K562 (cell line): ENCODE data around the gene ANKRD12. TPM values are rescaled to one million over a fixed set of nuclear protein-coding genes. Genes with fewer than 3 reads are reported as not detected.

Experiments used
- ARID1B ChIP-seq: fragments of 450-650 bp; IDR thresholded peaks from 2 replicates; pipeline ENCODE4 v1.6.1; 2016; ENCODE audit warnings: antibody characterized with exemption, mild to moderate bottlenecking, inconsistent platforms
- BRD4 ChIP-seq: fragments of 200-600 bp; sonication (generic); IDR thresholded peaks from 2 replicates; pipeline ENCODE4 v1.6.1; 2017; ENCODE audit warnings: inconsistent platforms
- CCNT2 ChIP-seq: IDR thresholded peaks from 2 replicates; pipeline ENCODE4 v1.6.1; 2011; ENCODE audit warnings: borderline replicate concordance, low read depth, mild to moderate bottlenecking, moderate library complexity, mixed read lengths, low read length; ENCODE audit not compliant: insufficient read length; ENCODE audit errors: extremely low read depth
- CEBPG ChIP-seq, 3 experiments: fragments of 200-800 bp in 1 of 3; sonication (Bioruptor generic) in 1 of 3; sonication (generic) in 1 of 3; formaldehyde crosslinking in 1 of 3; IDR thresholded peaks in 2 of 3; conservative IDR thresholded peaks in 1 of 3; 2 replicates each; pipeline versions ENCODE4 v1.6.1 to v1.8.0; 2016 to 2022; ENCODE audit warnings: missing compliant biosample characterization in 2 of 3, missing genetic modification characterization in 2 of 3, mild to moderate bottlenecking in 1 of 3, missing genetic modification reagents in 1 of 3
- GATAD2A ChIP-seq: fragments of 450-650 bp; IDR thresholded peaks from 2 replicates; pipeline ENCODE4 v1.6.1; 2017
- JUND ChIP-seq, 2 experiments: IDR thresholded peaks; 2 replicates in 1 of 2; 3 replicates in 1 of 2; pipeline ENCODE4 v1.6.1; 2011; ENCODE audit warnings: borderline replicate concordance in 2 of 2, low read depth in 2 of 2, low read length in 2 of 2, improper control_type of control experiment in 1 of 2, missing biosample characterization in 1 of 2, missing genetic modification characterization in 1 of 2, missing genetic modification reagents in 1 of 2
- MTA1 ChIP-seq: fragments of 450-650 bp; IDR thresholded peaks from 2 replicates; pipeline ENCODE4 v1.6.1; 2017; ENCODE audit warnings: borderline replicate concordance
- PHF8 ChIP-seq: fragments of 200-600 bp; sonication (generic); IDR thresholded peaks from 2 replicates; pipeline ENCODE4 v1.6.1; 2012; ENCODE audit warnings: mixed run types, mild to moderate bottlenecking, inconsistent platforms, low read length, moderate library complexity, borderline replicate concordance
- POLR2G ChIP-seq: fragments of 200-400 bp; formaldehyde crosslinking; IDR thresholded peaks from 2 replicates; pipeline ENCODE4 v1.6.1; 2017; ENCODE audit warnings: low read depth, mild to moderate bottlenecking, antibody characterized with exemption, low read length, moderate library complexity
- RB1 ChIP-seq: fragments of 450-650 bp; IDR thresholded peaks from 2 replicates; pipeline ENCODE4 v1.6.1; 2017; ENCODE audit warnings: low read depth, mild to moderate bottlenecking
- RBM14 ChIP-seq: fragments of 200-400 bp; formaldehyde crosslinking; IDR thresholded peaks from 2 replicates; pipeline ENCODE4 v1.6.1; 2018; ENCODE audit warnings: low read depth, mild to moderate bottlenecking, low read length, moderate library complexity, borderline replicate concordance; ENCODE audit not compliant: insufficient read depth
- STAT5B ChIP-seq: fragments of 250-450 bp; sonication (Bioruptor Pico); IDR thresholded peaks from 2 replicates; pipeline ENCODE4 v1.8.0; 2021; ENCODE audit warnings: mild to moderate bottlenecking, inconsistent platforms
- YBX1 ChIP-seq: fragments of 450-650 bp; IDR thresholded peaks from 2 replicates; pipeline ENCODE4 v1.7.1; 2016; ENCODE audit warnings: mild to moderate bottlenecking
- ZNF707 ChIP-seq: fragments of 250-450 bp; sonication (Bioruptor Pico); conservative IDR thresholded peaks from 2 replicates; pipeline ENCODE4 v1.8.0; 2022; ENCODE audit warnings: inconsistent platforms, mild to moderate bottlenecking, moderate library complexity
- polyA plus RNA-seq, 8 experiments: library from polyadenylated mRNA; depleted of rRNA in 4 of 8; stranded (reverse) in 5 of 8; unstranded in 3 of 8; fragments of >200 nt; fragmentation: Nextera tagmentation in 2 of 8; fragmentation: Illumina TruSeq in 1 of 8; extraction: Ambion mirVana in 2 of 8; extraction: Trizol in 1 of 8; gene quantifications; 2 replicates each; pipeline versions ENCODE4 v1.2.1 to v1.2.3, GENCODE V29; 2011 to 2014; ENCODE audit warnings: inconsistent platforms in 1 of 8, missing spikeins in 1 of 8
- total RNA-seq, 7 experiments: library from RNA; depleted of rRNA in 6 of 7; stranded (reverse); fragments of >200 nt in 6 of 7; fragmentation: Illumina TruSeq in 2 of 7; extraction: Trizol in 2 of 7; gene quantifications; 2 replicates each; pipeline versions ENCODE4 v1.2.1 to v1.2.3, GENCODE V29; 2011 to 2021; ENCODE audit warnings: low replicate concordance in 1 of 7
- TF ChIP-seq, protein P1 (sequence below): fragments of 250-450 bp; sonication (Bioruptor Pico); IDR thresholded peaks from 2 replicates; pipeline ENCODE4 v1.4.0; 2020
- TF ChIP-seq, protein P2 (sequence below): fragments of 150-350 bp; IDR thresholded peaks from 2 replicates; pipeline ENCODE4 v1.6.1; 2014; ENCODE audit warnings: low read depth, mild to moderate bottlenecking, low read length, borderline replicate concordance
- TF ChIP-seq, protein P3 (sequence below): fragments of 250-450 bp; sonication (Bioruptor Pico); IDR thresholded peaks from 2 replicates; pipeline ENCODE4 v1.5.0; 2020; ENCODE audit warnings: mild to moderate bottlenecking
- TF ChIP-seq, protein P4 (sequence below): fragments of 250-450 bp; sonication (Bioruptor Pico); IDR thresholded peaks from 2 replicates; pipeline ENCODE4 v1.5.0; 2021; ENCODE audit warnings: mild to moderate bottlenecking, moderate library complexity

The ANKRD12 gene
- total and polyA plus RNA-seq, 9 of the 15 experiments (the other 6 are each of a cell fraction or from before 2014, with no cell fraction given): 6.6 to 28.2 (median 16.0) TPM

DNA sequence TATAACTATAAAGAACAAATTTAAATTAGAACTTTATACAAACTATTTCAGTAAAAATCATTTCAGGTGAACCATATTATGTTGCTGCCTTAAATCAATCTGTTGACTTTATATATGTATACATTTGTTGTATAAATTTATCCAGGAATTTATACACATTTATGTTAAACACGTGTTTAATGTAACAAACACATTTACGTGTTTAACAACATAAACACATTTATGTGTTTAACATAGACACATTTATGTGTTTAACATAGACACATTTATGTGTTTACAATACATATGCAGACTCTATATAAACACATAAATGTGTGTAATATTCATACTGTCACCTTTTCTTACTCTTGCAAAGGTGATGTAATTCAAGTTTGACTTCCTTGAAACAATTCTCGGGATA is 122.6 kb downstream of the ANKRD12 start (continued):
- TF ChIP-seq ARID1B (no peak), BRD4 (no peak), PHF8 (no peak), ZNF707 (peak; percentile 91), STAT5B (CRISPR knock-in tag) (peak; percentile 53; the same call in 1 of the 2 replicates), POLR2G (no peak), MTA1 (no peak), CEBPG (CRISPR knock-in tag; IDR thresholded peaks at IDR 0.05) (no peak), CEBPG (tag; conservative IDR thresholded peaks at IDR 0.05 in 1 of 2, IDR thresholded peaks at IDR 0.05 in 1 of 2) (peak in 1 of 2 experiments; percentile 75; a peak in 2 of 4 replicates), JUND (IDR thresholded peaks at IDR 0.05; ENCODE audit: borderline replicate concordance, low read depth, low read length) (no peak), JUND (tag; IDR thresholded peaks at IDR 0.05; ENCODE audit: borderline replicate concordance, low read depth, low read length) (no peak), RB1 (no peak), YBX1 (no peak), GATAD2A (no peak), RBM14 (no peak), CCNT2 (no peak)
- TF ChIP-seq, protein P1, sequence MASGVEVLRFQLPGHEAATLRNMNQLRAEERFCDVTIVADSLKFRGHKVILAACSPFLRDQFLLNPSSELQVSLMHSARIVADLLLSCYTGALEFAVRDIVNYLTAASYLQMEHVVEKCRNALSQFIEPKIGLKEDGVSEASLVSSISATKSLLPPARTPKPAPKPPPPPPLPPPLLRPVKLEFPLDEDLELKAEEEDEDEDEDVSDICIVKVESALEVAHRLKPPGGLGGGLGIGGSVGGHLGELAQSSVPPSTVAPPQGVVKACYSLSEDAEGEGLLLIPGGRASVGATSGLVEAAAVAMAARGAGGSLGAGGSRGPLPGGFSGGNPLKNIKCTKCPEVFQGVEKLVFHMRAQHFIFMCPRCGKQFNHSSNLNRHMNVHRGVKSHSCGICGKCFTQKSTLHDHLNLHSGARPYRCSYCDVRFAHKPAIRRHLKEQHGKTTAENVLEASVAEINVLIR (CRISPR knock-in tag): no peak
- TF ChIP-seq, protein P2, sequence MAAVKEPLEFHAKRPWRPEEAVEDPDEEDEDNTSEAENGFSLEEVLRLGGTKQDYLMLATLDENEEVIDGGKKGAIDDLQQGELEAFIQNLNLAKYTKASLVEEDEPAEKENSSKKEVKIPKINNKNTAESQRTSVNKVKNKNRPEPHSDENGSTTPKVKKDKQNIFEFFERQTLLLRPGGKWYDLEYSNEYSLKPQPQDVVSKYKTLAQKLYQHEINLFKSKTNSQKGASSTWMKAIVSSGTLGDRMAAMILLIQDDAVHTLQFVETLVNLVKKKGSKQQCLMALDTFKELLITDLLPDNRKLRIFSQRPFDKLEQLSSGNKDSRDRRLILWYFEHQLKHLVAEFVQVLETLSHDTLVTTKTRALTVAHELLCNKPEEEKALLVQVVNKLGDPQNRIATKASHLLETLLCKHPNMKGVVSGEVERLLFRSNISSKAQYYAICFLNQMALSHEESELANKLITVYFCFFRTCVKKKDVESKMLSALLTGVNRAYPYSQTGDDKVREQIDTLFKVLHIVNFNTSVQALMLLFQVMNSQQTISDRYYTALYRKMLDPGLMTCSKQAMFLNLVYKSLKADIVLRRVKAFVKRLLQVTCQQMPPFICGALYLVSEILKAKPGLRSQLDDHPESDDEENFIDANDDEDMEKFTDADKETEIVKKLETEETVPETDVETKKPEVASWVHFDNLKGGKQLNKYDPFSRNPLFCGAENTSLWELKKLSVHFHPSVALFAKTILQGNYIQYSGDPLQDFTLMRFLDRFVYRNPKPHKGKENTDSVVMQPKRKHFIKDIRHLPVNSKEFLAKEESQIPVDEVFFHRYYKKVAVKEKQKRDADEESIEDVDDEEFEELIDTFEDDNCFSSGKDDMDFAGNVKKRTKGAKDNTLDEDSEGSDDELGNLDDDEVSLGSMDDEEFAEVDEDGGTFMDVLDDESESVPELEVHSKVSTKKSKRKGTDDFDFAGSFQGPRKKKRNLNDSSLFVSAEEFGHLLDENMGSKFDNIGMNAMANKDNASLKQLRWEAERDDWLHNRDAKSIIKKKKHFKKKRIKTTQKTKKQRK: no peak
- TF ChIP-seq, protein P3, sequence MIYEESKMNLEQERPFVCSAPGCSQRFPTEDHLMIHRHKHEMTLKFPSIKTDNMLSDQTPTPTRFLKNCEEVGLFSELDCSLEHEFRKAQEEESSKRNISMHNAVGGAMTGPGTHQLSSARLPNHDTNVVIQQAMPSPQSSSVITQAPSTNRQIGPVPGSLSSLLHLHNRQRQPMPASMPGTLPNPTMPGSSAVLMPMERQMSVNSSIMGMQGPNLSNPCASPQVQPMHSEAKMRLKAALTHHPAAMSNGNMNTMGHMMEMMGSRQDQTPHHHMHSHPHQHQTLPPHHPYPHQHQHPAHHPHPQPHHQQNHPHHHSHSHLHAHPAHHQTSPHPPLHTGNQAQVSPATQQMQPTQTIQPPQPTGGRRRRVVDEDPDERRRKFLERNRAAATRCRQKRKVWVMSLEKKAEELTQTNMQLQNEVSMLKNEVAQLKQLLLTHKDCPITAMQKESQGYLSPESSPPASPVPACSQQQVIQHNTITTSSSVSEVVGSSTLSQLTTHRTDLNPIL (CRISPR knock-in tag): peak; percentile 82; the same call in 1 of the 2 replicates
- TF ChIP-seq, protein P4, sequence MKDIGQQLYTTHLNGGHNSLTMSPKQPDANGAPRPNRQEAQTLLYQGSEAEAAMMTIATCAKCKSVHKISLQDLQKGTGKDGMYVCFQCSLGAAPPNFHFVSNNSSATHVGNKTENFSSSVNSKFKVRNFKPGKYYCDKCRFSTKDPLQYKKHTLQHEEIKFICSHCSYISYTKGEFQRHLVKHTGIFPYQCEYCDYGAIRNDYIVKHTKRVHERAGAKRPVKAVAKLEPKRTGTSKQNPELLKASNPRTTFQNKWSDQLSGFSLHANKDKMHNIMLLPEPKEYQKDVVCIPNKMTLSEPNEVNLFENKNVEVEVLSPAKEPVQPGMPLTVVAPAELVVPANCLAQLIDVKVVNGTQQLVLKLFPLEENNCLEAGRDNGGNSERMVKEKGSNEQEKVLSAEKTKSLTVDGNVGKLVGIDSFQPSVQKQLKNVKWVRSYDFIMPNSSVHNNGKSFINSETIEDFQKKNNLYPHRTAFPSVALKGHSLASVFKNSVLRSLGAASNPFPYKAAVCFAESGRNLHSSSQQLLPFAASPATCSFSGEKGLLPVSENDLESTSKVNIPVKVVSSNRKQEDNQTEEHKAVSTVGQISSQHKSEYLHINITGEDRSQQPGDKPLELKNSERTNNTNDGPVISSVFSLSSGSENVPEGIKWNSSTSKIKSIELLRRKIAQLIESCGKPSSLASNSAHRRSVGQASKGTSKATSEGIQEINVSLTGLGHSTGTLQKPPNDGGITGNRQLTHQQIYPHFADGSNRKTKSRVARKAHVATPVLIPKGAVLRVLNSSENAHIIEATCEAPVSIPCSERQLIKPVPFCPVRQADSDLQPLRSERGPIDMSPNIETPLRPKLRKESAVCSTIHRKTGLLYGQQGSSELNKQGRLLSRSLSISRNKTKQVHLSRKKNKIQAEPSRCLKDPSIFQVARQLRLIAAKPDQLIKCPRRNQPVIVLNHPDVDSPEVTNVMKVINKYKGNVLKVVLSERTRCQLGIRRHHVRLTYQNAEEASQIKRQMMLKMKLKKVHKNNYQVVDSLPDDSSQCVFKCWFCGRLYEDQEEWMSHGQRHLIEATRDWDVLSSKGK (CRISPR knock-in tag): no peak
